Measurements from ENCODE around the gene POLK. TPM values are rescaled to one million over a fixed set of nuclear protein-coding genes. Genes with fewer than 3 reads are reported as not detected.

The POLK gene
- polyA plus RNA-seq, 1 of the 3 experiments (the other 2 are of a cell fraction): 5.5 TPM

GRCh38 chr5:75526070-75526469 is 14.4 kb downstream of the POLK start (continued):
- TF ChIP-seq NRF1 (IDR thresholded peaks at IDR 0.05; ENCODE audit: low read depth, low read length) (no peak), NFIC (IDR thresholded peaks at IDR 0.05; ENCODE audit: borderline replicate concordance) (no peak)

- H3K4me3 ChIP-seq (ENCODE audit: low read depth in 2 of 2, low read length in 1 of 2): no peak overlapping the region
- H3K9me2 ChIP-seq: no peaks in the 10 kb centered on the region
- H3K79me2 ChIP-seq (ENCODE audit: insufficient read depth): peaks cover 86% of the 10 kb centered on the region
- POLR2A ChIA-PET: no interaction called here
- no peak overlapping the region for H3K4me2 ChIP-seq
- peaks cover 2% of the 10 kb centered on the region for H3F3A ChIP-seq (replicated peaks; ENCODE audit: insufficient read depth)
- H3K27ac ChIP-seq (ENCODE audit: low read depth in 2 of 2, low read length in 1 of 2): no peak overlapping the region
- CTCF ChIA-PET: no interaction called here
- peaks cover 9% of the 10 kb centered on the region; the same call in 1 of the 2 replicates for H3K9me3 ChIP-seq
- no peak overlapping the region for H3K9ac ChIP-seq
- no peak for TF ChIP-seq NRF1 (IDR thresholded peaks at IDR 0.05; ENCODE audit: low read depth, low read length)
- TF ChIP-seq MEF2A (IDR thresholded peaks at IDR 0.05; ENCODE audit: borderline replicate concordance, low read depth): no peak
- no peak for TF ChIP-seq IRF3 (IDR thresholded peaks at IDR 0.05; ENCODE audit: low read depth, low read length)
- no peak for TF ChIP-seq YY1 (IDR thresholded peaks at IDR 0.05; ENCODE audit: low read depth)
- no peak for TF ChIP-seq POLR2AphosphoS5 (IDR thresholded peaks at IDR 0.05; ENCODE audit: low read depth, low read length)
- TF ChIP-seq FOSL2 (IDR thresholded peaks at IDR 0.05; ENCODE audit: borderline replicate concordance, low read depth): no peak
- no peak for TF ChIP-seq TAF1 (IDR thresholded peaks at IDR 0.05; ENCODE audit: borderline replicate concordance, low read depth, low read length)
- no peak for TF ChIP-seq TEAD4 (IDR thresholded peaks at IDR 0.05; ENCODE audit: borderline replicate concordance, insufficient read depth)
- no peak for TF ChIP-seq MAX (IDR thresholded peaks at IDR 0.05; ENCODE audit: low read depth)
- no peak for TF ChIP-seq RCOR1 (IDR thresholded peaks at IDR 0.05; ENCODE audit: low read length)
- no peak overlapping the region for H2AFZ ChIP-seq (ENCODE audit: low read depth)
- no peaks in the 10 kb centered on the region for H3K27me3 ChIP-seq (ENCODE audit: insufficient read depth)
- H3K4me1 ChIP-seq (ENCODE audit: control insufficient read depth in 1 of 2, insufficient read depth in 2 of 2, low read depth in 1 of 2, low read length in 1 of 2): no peaks in the 10 kb centered on the region; a peak in 1 of 4 replicates
- peaks cover 0 to 30% of the 10 kb centered on the region in 2 experiments for H3K36me3 ChIP-seq (replicated peaks in 1 of 2; ENCODE audit: control insufficient read depth in 1 of 2, insufficient read depth in 2 of 2, low read length in 1 of 2)
- DNase-seq: no peak
- peaks cover 5% of the 10 kb centered on the region for H4K20me1 ChIP-seq (ENCODE audit: insufficient read depth)
Observed at GRCh38 chr5:75529185-75529584, 17.5 kb downstream of the POLK start.

GRCh38 chr5:75532190-75532589 is 20.5 kb downstream of the POLK start:
- Histone ChIP-seq H2AFZ (ENCODE audit: low read depth) (no peak overlapping the region), H3K9me3 (peaks cover 9% of the 10 kb centered on the region; the same call in 1 of the 2 replicates), H3K4me1 (ENCODE audit: control insufficient read depth in 1 of 2, insufficient read depth in 2 of 2, low read depth in 1 of 2, low read length in 1 of 2) (peaks cover 0 to 8% of the 10 kb centered on the region in 2 experiments; a peak in 1 of 4 replicates), H3K79me2 (ENCODE audit: insufficient read depth) (peaks cover 86% of the 10 kb centered on the region), H3K36me3 (replicated peaks in 1 of 2; ENCODE audit: control insufficient read depth in 1 of 2, insufficient read depth in 2 of 2, low read length in 1 of 2) (peaks cover 0 to 40% of the 10 kb centered on the region in 2 experiments), H3K9ac (no peak overlapping the region), H3K4me3 (ENCODE audit: low read depth in 2 of 2, low read length in 1 of 2) (no peak overlapping the region), H3K27ac (ENCODE audit: low read depth in 2 of 2, low read length in 1 of 2) (no peak overlapping the region), H3F3A (replicated peaks; ENCODE audit: insufficient read depth) (peaks cover 2% of the 10 kb centered on the region), H4K20me1 (ENCODE audit: insufficient read depth) (no peaks in the 10 kb centered on the region), H3K9me2 (no peaks in the 10 kb centered on the region), H3K4me2 (no peak overlapping the region), H3K27me3 (ENCODE audit: insufficient read depth) (no peaks in the 10 kb centered on the region)
- no peak for DNase-seq
- 98% methylated on average over 2 of the region's 2 CpGs for WGBS (ENCODE audit: low lambda C conversion rate)
- ChIA-PET CTCF (no interaction called here), POLR2A (no interaction called here)
- TF ChIP-seq RAD21 (IDR thresholded peaks at IDR 0.05; ENCODE audit: low read length): no peak
- TF ChIP-seq ELF1 (IDR thresholded peaks at IDR 0.05): no peak
- TF ChIP-seq MXI1 (IDR thresholded peaks at IDR 0.05; ENCODE audit: low read depth, low read length): no peak
- TF ChIP-seq PBX3 (IDR thresholded peaks at IDR 0.05): no peak
- no peak for TF ChIP-seq FOSL2 (IDR thresholded peaks at IDR 0.05; ENCODE audit: borderline replicate concordance, low read depth)
- TF ChIP-seq CHD2 (IDR thresholded peaks at IDR 0.05; ENCODE audit: low read length, partially characterized antibody): no peak
- TF ChIP-seq USF2 (IDR thresholded peaks at IDR 0.05; ENCODE audit: borderline replicate concordance, low read depth, low read length): no peak
- no peak for TF ChIP-seq POLR2AphosphoS5 (IDR thresholded peaks at IDR 0.05; ENCODE audit: low read depth, low read length)
- no peak for TF ChIP-seq GABPA (IDR thresholded peaks at IDR 0.05; ENCODE audit: low read depth)
- TF ChIP-seq EZH2phosphoT487 (IDR thresholded peaks at IDR 0.05; ENCODE audit: borderline replicate concordance, low read depth): no peak
- no peak for TF ChIP-seq EP300 (IDR thresholded peaks at IDR 0.05; ENCODE audit: borderline replicate concordance in 1 of 2, low read depth in 1 of 2, low read length in 1 of 2)
- TF ChIP-seq FOXJ3 (CRISPR knock-in tag; IDR thresholded peaks at IDR 0.05): no peak
- no peak for TF ChIP-seq NFIC (IDR thresholded peaks at IDR 0.05; ENCODE audit: borderline replicate concordance)
- TF ChIP-seq RCOR1 (IDR thresholded peaks at IDR 0.05; ENCODE audit: low read length): no peak
- no peak for TF ChIP-seq MEF2A (IDR thresholded peaks at IDR 0.05; ENCODE audit: borderline replicate concordance, low read depth)
- no peak for TF ChIP-seq TAF1 (IDR thresholded peaks at IDR 0.05; ENCODE audit: borderline replicate concordance, low read depth, low read length)
- no peak for TF ChIP-seq YY1 (IDR thresholded peaks at IDR 0.05; ENCODE audit: low read depth)
